HL-60/S4 treated with phorbol 12-myristate 13-acetate at 8.2 ng/mL for 4 days and 3 days (cell line): ENCODE measurements around the gene GOLGA6A.
"Not testable (repeated sequence)": the region's sequence is repeated elsewhere in the genome, so short reads cannot be mapped to it uniquely, and the experiment has no call there.

Experiments used
- in situ Hi-C: fragments of 300-500 bp; cut with MboI; formaldehyde crosslinking; loops from 2 replicates; pipeline ENCODE4 v1.15.0; 2022; ENCODE audit warnings: low sequenced_read_pairs

Gene GOLGA6A, protein sequence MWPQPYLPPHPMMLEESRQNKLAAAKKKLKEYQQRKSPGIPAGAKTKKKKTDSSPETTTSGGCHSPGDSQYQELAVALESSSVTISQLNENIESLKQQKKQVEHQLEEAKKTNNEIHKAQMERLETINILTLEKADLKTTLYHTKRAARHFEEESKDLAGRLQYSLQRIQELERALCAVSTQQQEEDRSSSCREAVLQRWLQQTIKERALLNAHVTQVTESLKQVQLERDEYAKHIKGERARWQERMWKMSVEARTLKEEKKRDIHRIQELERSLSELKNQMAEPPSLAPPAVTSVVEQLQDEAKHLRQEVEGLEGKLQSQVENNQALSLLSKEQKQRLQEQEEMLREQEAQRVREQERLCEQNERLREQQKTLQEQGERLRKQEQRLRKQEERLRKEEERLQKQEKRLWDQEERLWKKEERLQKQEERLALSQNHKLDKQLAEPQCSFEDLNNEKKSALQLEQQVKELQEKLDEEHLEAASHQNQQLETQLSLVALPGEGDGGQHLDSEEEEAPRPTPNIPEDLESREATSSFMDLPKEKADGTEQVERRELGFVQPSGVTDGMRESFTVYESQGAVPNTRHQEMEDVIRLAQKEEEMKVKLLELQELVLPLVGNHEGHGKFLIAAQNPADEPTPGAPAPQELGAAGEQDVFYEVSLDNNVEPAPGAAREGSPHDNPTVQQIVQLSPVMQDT

DNA sequence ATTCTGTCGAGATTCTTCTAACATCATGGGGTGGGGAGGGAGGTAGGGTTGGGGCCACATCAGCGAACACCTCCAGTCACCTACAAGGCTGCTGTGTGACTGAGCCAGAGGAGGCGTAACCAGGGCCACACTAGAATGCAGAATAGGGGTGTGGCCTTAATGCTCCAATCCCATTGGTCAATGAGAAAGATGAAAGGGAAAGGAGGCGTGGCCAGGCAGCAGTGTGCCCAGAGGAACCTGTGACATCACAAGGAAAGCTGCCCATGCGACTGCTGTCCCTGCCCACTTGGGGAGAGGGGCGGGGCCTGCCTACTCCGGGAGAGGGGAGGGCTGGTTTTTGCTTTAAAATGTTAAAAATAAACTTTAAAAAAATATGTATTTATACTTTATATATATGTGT, at the start of gene GOLGA6A:
Gene GOLGA6A, minus strand, starts transcription at position 101 of the 400 bp plus-strand sequence. Its CDS starts 41 bp downstream, at position 60.
- in situ Hi-C loops = not testable (repeated sequence)

- in situ Hi-C loops = no loop called here
Observed at GRCh38 chr15:74131628-74132413, 49.5 kb upstream of the GOLGA6A start.

GRCh38 chr15:74130849-74131627, 48.7 kb upstream of the GOLGA6A start:
- in situ Hi-C loops = no loop called here

DNA sequence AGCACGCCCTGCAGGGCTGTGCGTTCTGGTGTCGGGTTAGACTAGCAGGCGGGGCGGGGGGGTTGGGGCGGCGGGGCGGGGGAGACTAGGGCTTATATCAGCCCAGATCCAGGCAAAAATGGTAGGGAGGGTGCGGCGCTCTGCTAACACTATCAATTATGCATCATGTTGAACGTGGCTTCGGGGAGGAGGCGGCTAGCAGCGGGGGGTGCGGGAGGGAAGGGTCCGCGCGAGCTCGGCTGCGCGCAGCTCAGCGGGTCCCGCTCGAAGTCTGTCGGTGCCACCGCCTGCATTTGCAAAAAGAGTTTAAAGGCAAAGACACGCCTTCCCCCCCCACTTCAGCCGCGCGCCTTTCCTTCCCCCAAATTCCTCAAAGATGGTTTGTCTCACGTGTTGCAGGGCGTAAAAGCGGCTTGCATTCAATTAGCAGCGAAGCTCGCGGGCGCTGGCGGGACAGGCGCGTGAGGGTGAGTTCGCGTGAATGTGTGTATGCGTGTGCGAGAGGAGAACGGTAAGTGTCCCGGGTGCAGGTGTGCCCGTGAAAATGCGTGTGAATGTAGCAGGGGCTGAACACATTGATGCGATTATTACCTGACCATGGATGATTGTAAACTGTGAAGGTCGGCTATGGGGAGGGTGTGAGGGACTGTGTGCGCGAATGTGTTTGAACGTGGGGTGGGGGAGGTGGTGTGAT, 48.0 kb upstream of the GOLGA6A start, which contains the start of gene ISLR2:
Gene ISLR2, plus strand, starts transcription at position 432 of the 694 bp plus-strand sequence. CDS start 2,169 bp downstream, outside the sequence.
- in situ Hi-C loops = no loop called here

GRCh38 chr15:74129586-74130154, 47.3 kb upstream of the GOLGA6A start:
- in situ Hi-C loops = loop anchor here (5.0 kb wide), 1 partner anchor 178 kb away; no protein-coding TSS in a partner anchor

GRCh38 chr15:74128785-74129585, 46.6 kb upstream of the GOLGA6A start:
- in situ Hi-C loops = loop anchor here (5.0 kb wide), 1 partner anchor 178 kb away; no protein-coding TSS in a partner anchor

- in situ Hi-C loops = loop anchor here (5.0 kb wide), 1 partner anchor 179 kb away; no protein-coding TSS in a partner anchor
Observed at GRCh38 chr15:74127954-74128784, 45.8 kb upstream of the GOLGA6A start.

DNA sequence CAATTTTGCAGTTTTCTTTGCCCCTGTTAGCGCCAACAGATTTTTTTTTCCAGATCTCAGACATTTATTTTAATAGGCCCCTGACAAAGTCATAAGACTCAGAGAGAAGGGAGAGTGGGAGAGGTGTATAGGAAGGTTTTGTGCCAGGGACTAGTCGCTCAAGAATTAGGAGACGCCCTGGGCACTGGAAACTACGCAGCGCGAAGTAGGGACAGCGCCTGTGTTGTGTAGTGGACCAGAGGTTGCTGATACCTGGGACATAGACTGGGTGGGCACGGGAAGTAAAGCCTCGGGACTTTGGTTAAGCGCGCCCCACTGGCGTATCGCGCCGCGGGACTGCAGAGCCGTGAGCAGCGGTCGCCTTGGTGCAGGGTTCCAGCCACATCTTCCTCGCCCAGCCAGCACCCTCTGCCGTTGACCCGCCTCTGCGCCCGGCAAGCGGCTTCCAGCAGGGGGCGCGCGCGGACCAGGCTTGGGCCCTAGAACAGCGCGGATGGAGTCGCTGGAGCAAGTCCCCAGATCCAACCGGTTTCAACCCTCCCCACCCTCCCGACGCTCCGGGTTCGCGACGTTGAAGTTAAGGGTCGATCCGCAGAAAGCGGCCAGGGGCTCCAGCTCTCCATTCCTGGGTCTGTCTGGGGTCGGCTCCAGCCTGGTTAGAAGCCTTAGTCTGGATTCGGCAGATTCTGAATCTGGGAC, 45.1 kb upstream of the GOLGA6A start:
- in situ Hi-C loops = loop anchor here (5.0 kb wide), 1 partner anchor 180 kb away; no protein-coding TSS in a partner anchor

- in situ Hi-C loops = loop anchor here (5.0 kb wide), 1 partner anchor 183 kb away; no protein-coding TSS in a partner anchor
Observed at GRCh38 chr15:74124759-74125158, 42.4 kb upstream of the GOLGA6A start.

GRCh38 chr15:74124196-74124595, 41.8 kb upstream of the GOLGA6A start:
- in situ Hi-C loops = no loop called here

- in situ Hi-C loops = no loop called here
Observed at GRCh38 chr15:74123658-74124057, 41.3 kb upstream of the GOLGA6A start.

DNA sequence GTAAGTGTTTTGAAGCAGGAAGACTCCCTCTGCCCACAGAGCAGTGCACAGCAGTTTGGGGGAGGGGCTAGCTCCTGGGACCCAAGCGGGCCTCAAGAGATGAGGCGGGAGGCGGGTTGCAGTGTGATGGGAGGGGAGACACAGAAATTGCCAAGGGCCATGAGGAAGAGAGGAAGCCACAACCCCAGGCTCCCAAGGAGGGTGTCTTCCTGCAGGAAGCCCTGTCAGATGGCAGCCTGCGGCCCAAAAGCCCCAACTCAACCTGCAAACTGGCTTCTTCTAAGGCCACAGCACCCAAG, 40.7 kb upstream of the GOLGA6A start:
- in situ Hi-C loops = no loop called here

DNA sequence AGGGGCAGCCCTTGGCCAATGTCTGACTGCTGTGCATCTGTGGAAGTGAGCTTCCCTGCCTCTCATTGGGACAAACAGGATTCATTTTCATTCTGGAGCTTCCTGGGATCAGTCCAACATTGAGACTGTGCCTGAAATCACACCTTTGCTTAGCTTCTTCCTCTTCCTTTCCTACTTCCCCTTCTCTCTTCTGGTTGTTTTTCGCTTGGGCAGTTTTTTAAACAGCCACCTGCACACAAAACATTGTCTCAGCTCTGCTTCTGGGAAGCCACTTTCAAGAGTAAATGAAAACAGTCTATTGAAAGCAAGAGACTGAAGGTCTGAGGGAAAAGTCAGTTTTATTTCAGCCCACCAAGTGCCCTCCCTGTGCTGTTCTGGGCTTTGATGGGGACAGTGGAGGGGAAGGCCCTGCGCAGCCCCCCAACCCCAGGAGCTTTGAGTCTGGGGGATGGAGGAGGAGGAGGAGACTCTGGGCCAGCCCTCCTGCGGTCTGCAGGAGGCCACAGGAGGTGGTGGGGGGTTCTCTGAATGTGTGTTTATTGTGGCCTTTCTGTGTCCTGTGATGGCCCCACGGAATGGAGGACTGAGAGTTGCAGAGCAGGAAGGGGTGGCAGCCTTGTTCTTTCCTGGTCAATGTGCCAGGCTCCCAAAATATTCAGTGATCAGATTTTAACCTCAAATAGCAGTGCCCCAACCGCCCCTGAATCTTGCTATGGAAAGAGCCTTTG, 40.2 kb upstream of the GOLGA6A start:
- in situ Hi-C loops = no loop called here

- in situ Hi-C loops = no loop called here
Observed at GRCh38 chr15:74121858-74122257, 39.5 kb upstream of the GOLGA6A start.

DNA sequence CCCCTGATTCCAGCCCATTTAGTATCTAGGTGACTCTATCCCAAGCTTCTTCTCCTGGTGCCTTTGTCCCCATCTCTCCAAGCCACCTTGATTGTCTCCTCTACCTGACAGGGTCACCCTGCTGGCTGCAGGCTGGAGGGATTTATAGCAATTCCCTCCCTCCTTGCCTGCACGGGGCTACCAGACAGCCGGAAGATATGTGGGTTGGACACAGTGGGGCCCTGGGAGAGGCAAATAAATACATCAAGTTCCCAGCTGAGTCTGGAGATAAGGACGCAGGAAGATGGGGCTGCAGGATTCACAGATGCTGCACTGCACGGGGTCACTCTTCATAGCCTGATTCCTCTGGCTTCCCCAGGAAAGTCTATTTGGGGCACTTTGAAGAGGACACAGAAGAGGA, 38.7 kb upstream of the GOLGA6A start:
- in situ Hi-C loops = no loop called here

DNA sequence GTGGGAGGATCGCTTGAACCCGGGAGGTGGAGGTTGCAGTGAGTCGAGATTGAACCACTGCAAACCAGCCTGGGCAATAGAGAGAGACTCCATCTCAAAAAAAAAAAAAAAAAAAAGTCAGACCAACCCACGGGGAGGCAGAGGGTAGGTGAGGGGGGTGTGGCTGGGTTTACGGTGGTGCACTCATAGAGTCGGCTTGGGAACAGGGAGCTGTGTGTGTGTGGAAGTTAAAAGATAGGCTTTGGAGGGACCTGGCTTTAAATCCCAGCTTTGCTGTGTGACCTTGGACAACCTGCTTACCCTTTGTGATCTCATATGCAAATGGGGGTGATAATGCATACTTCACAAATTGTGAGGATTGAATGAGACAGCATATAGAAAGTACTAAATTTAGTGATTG, 38.1 kb upstream of the GOLGA6A start:
- in situ Hi-C loops = no loop called here
